Heart right ventricle (tissue), 16 donors: ENCODE data around the gene LRRN2. TPM values are rescaled to one million over a fixed set of nuclear protein-coding genes. Genes with fewer than 3 reads are reported as not detected.

Experiments used
- ATAC-seq, 8 donors: fragments of 200-7000 bp; cut with Tn5 transposase; one replicate each; pipeline ENCODE4 v1.9.1; 2020; ENCODE audit warnings: mild to moderate bottlenecking in 8 of 8, moderate library complexity in 8 of 8, moderate number of reproducible peaks in 1 of 8
- DNase-seq, 2 donors: peaks; one replicate each; pipeline ENCODE4 v3.0.0-alpha.2; 2020
- H3K27ac ChIP-seq, 10 donors: fragments of 200-600 bp; sonication (generic) in 2 of 10; one replicate each; pipeline versions ENCODE4 v1.5.0 to v1.8.0; 2020 to 2022; ENCODE audit warnings: mild to moderate bottlenecking in 3 of 10
- H3K27me3 ChIP-seq, 7 donors: fragments of 200-600 bp; one replicate each; pipeline ENCODE4 v1.8.0; 2021 to 2022; ENCODE audit warnings: mild to moderate bottlenecking in 2 of 7
- H3K36me3 ChIP-seq, 9 donors: fragments of 200-600 bp; sonication (generic) in 1 of 9; one replicate each; pipeline versions ENCODE4 v1.5.0 to v1.8.0; 2020 to 2022; ENCODE audit warnings: mild to moderate bottlenecking in 2 of 9
- H3K4me1 ChIP-seq, 9 donors: fragments of 200-600 bp; sonication (generic) in 1 of 9; one replicate each; pipeline versions ENCODE4 v1.5.0 to v1.8.0; 2020 to 2022; ENCODE audit warnings: mild to moderate bottlenecking in 4 of 9
- H3K4me3 ChIP-seq, 10 donors: fragments of 200-600 bp; sonication (generic) in 2 of 10; one replicate each; pipeline versions ENCODE4 v1.5.0 to v1.8.0; 2020 to 2022; ENCODE audit warnings: mild to moderate bottlenecking in 7 of 10, moderate library complexity in 2 of 10
- H3K9me3 ChIP-seq, 11 donors: fragments of 200-600 bp in 10 of 11; sonication (generic) in 2 of 11; one replicate each; pipeline versions ENCODE4 v1.5.0 to v1.8.0; 2013 to 2022; ENCODE audit warnings: mild to moderate bottlenecking in 2 of 11, control low read depth in 1 of 11, moderate library complexity in 1 of 11
- CTCF ChIP-seq, 9 donors: fragments of 200-600 bp; sonication (generic) in 2 of 9; IDR thresholded peaks; one replicate each; pipeline versions ENCODE4 v1.5.0 to v1.8.0; 2021 to 2022; ENCODE audit warnings: antibody characterized with exemption in 9 of 9, mild to moderate bottlenecking in 5 of 9, moderate library complexity in 1 of 9
- WGBS, 2 donors: extraction: QIAGEN DNeasy Blood & Tissue Kit; methylation state at CpG; one replicate each; pipeline ENCODE4 v1.1.7; 2013; ENCODE audit warnings: inconsistent platforms in 1 of 2; 5-methylcytosine and 5-hydroxymethylcytosine counted together
- intact Hi-C, 10 donors: fragments of 100-400 bp; cut with DNase I; formaldehyde crosslinking; loops; one replicate each; pipeline versions ENCODE4 v1.11.1 to v1.14.2; 2022
- polyA plus RNA-seq, 2 donors: library from polyadenylated mRNA; stranded (reverse); fragments of 200-250 nt; gene quantifications; one replicate each; pipeline ENCODE4 v1.2.3, GENCODE V29; 2013
- total RNA-seq, 10 donors: library from RNA; stranded (reverse); fragmentation: NEBNext Ultra II Directional in 3 of 10; extraction: Animal tissue kit (Norgen Biotek cat#: 25700) in 3 of 10; gene quantifications; one replicate each; pipeline versions ENCODE4 v1.2.1 to v1.2.4, GENCODE V29; 2021 to 2023
- donor health status: Arrhythmogenic right ventricular cardiomyopathy.
- donor health status: ischemic (EF 13 %, LVEDD 7.1; RV severe dilation, severe dysfunction).
- donor health status: healthy with polysubstance abuse.
- donor health status: DM: no; HTN: yes; CAD: no.
- donor health status: DM: no; HTN: no; CAD: no.
- donor health status: ischemic (EF 25% LVEDD 6.9; RV normal size, moderate dysfunction).
- donor health status: ischemic (EF 25% LVEDD 5.7; RV mildly dilated, moderate dysfunction).
- donor health status: healthy.
- donor health status: DM: yes; HTN: yes; CAD: no.
- donor health status: Ischemic cardiomyopathy.
- donor health status: ischemic (EF 35%, LVEDD 5.7; RV mildly dilated, moderate dysfunction).
- donor health status: nonischemic (EF 11% LVEDD 7.7; RV severe dilation, severe dysfunction).
- donor health status: DM: yes; HTN: yes; CAD: no.
- donor health status: PGD.
- donor health status: ischemic (EF 29% LVEDD 5.4; RV normal size, mild dysfunction).
- donor health status: nonischemic (EF 23%, LVEDD 6.1; RV moderate dilation, normal function).

The LRRN2 gene
- total and polyA plus RNA-seq, 12 donors, result 0.73 to 2.9 (median 1.1) TPM

GRCh38 chr1:204645251-204645650 lies 40.3 kb downstream of the LRRN2 start:
- H3K27me3 ChIP-seq, result peaks cover 0 to 17% (median 0%) of the 10 kb centered on the region in 7 donors
- 79 to 88% methylated on average over 3 of the region's 3 CpGs for WGBS, 2 donors
- no peaks in the 10 kb centered on the region for H3K36me3 ChIP-seq
- H3K4me3 ChIP-seq, result no peak overlapping the region
- H3K27ac ChIP-seq, result no peak overlapping the region
- H3K9me3 ChIP-seq, result peaks cover 0 to under 1% (median 0%) of the 10 kb centered on the region in 11 donors
- peaks cover 0 to 3% (median 0%) of the 10 kb centered on the region in 9 donors for H3K4me1 ChIP-seq
- intact Hi-C loops, result no loop called here
- ATAC-seq (no peak), DNase-seq (no peak)
- no peak for TF ChIP-seq CTCF (IDR thresholded peaks at IDR 0.05)

- Histone ChIP-seq H3K36me3 (no peaks in the 10 kb centered on the region), H3K4me3 (no peak overlapping the region), H3K27me3 (peaks cover 0 to 14% (median 0%) of the 10 kb centered on the region in 7 donors), H3K9me3 (peaks cover 0 to 6% (median 0%) of the 10 kb centered on the region in 11 donors), H3K27ac (no peak overlapping the region), H3K4me1 (peaks cover 0 to 4% (median 0%) of the 10 kb centered on the region in 9 donors)
- intact Hi-C loops, result no loop called here
- WGBS, 2 donors, result 74 to 86% methylated on average over 6 of the region's 6 CpGs
- no peak for TF ChIP-seq CTCF (IDR thresholded peaks at IDR 0.05)
- ATAC-seq, result no peak
- no peak for DNase-seq
These were observed 42.0 kb downstream of the LRRN2 start for GRCh38 chr1:204643503-204643902.

GRCh38 chr1:204641936-204642335 lies 43.6 kb downstream of the LRRN2 start:
- Histone ChIP-seq H3K4me3 (no peak overlapping the region), H3K27me3 (peaks cover 0 to 14% (median 0%) of the 10 kb centered on the region in 7 donors), H3K4me1 (peaks cover 0 to 14% (median 5%) of the 10 kb centered on the region in 9 donors), H3K9me3 (peaks cover 0 to 6% (median 0%) of the 10 kb centered on the region in 11 donors), H3K36me3 (no peaks in the 10 kb centered on the region), H3K27ac (no peak overlapping the region)
- ATAC-seq, result no peak
- no peak for TF ChIP-seq CTCF (IDR thresholded peaks at IDR 0.05)
- intact Hi-C loops, result no loop called here
- no peak for DNase-seq
- WGBS, 2 donors, result 89% methylated on average over 3 of the region's 3 CpGs

GRCh38 chr1:204641455-204641854 lies 44.1 kb downstream of the LRRN2 start:
- WGBS, 2 donors, result 86 to 89% methylated on average over 1 of the region's 1 CpG
- intact Hi-C loops, result no loop called here
- ATAC-seq (no peak), DNase-seq (no peak)
- Histone ChIP-seq H3K9me3 (peaks cover 0 to 6% (median 0%) of the 10 kb centered on the region in 11 donors), H3K4me1 (peaks cover 0 to 14% (median 5%) of the 10 kb centered on the region in 9 donors), H3K27me3 (peaks cover 0 to 14% (median 0%) of the 10 kb centered on the region in 7 donors), H3K4me3 (no peak overlapping the region), H3K27ac (no peak overlapping the region), H3K36me3 (no peaks in the 10 kb centered on the region)
- no peak for TF ChIP-seq CTCF (IDR thresholded peaks at IDR 0.05)
